Activated T-cell treated with anti-CD3 and anti-CD28 coated beads, Interleukin-2, amount 50 U/mL, for 4 hours (primary cell): ENCODE results near the gene AHDC1. TPM values are rescaled to one million over a fixed set of nuclear protein-coding genes. Genes with fewer than 3 reads are reported as not detected.
"Not testable (repeated sequence)": the region's sequence is repeated elsewhere in the genome, so short reads cannot be mapped to it uniquely, and the experiment has no call there.

Source experiments
- ATAC-seq, 2 donors: fragments of 200-7000 bp; cut with Tn5 transposase; one replicate each; pipeline ENCODE4 v1.10.0; 2021
- DNase-seq: peaks from one replicate; pipeline ENCODE4 v3.0.0-alpha.2; 2020
- H3K27me3 Mint-ChIP-seq: one replicate; pipeline ENCODE4 v1.8.0; 2021; ENCODE audit warnings: low read depth, mixed read lengths
- H3K36me3 Mint-ChIP-seq: one replicate; pipeline ENCODE4 v1.8.0; 2022; ENCODE audit warnings: mixed read lengths; ENCODE audit not compliant: insufficient read depth
- H3K4me1 Mint-ChIP-seq: one replicate; pipeline ENCODE4 v1.8.0; 2021; ENCODE audit warnings: low read depth, mixed read lengths
- H3K4me3 Mint-ChIP-seq: one replicate; pipeline ENCODE4 v1.8.0; 2021; ENCODE audit warnings: mild to moderate bottlenecking, moderate library complexity, mixed read lengths
- H3K9me3 Mint-ChIP-seq: one replicate; pipeline ENCODE4 v1.8.0; 2021; ENCODE audit warnings: mixed read lengths
- total RNA-seq, 3 donors: library from RNA; stranded (reverse); gene quantifications; one replicate each; pipeline ENCODE4 v1.2.1, GENCODE V29; 2021

Gene AHDC1
- total RNA-seq, 3 donors from 2014 or later, result 7.6 to 9.4 (median 8.6) TPM

DNA sequence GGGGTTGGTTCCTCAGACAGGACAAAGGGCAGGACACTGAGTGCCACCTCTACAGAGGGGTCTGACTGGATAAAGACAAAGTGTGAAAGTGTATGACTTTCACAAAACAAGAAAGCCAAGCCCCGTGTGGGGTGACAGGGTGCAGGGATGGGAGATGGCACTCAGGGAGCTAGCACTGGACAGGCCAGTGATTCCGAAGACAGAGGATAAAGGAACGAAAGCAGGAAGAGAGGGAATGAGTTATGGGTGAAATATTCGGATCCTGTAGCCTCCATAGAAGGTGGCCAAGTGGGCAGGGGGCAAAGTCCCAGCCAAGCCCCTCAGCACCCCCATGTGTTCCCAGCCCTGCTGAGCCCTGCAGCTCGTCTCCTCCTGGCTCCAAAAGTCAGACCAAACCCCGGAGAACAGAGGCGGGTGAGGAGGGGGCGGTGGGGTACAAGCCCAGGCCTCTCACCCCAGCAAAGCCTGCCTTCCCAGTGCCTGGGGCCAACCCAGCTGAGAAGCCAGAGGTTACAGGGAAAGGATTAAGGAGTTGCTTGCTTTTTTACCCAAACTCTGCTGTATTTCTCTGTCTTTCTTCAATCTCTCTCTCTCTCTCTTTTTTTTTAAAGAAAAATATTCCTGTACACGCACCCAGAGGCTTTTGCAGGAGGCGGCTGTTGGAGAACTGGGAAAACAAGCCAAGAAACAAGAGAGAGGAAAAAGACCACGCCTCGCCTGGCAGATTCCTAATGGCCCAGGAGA is 99.9 kb downstream of the AHDC1 start:
- Mint-ChIP-seq H3K9me3 (no peaks in the 10 kb centered on the region), H3K36me3 (no peaks in the 10 kb centered on the region), H3K27me3 (no peaks in the 10 kb centered on the region), H3K4me1 (no peaks in the 10 kb centered on the region), H3K4me3 (no peak overlapping the region)
- DNase-seq (no peak), ATAC-seq (no peak)

DNA sequence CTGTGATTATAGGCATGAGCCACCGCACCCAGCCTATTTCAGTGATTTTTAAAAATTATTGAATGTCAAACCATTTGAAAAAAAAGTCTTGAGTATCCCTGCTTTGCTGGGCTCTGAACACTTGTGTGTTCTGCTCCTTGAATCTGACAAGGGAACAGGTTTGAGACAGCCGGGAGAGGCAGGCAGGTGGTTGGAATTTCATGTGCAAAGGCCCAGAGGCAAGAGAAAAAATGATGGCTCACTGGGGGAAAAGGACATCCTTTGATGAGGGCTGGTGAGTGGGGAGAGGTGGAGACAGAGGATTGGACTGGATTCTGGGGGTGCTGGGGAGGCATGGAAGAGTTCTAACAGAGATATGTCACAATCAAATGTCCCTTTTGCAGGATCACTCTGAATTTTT is 100.9 kb downstream of the AHDC1 start:
- Mint-ChIP-seq H3K36me3 (no peaks in the 10 kb centered on the region), H3K9me3 (no peaks in the 10 kb centered on the region), H3K4me1 (no peaks in the 10 kb centered on the region), H3K4me3 (no peak overlapping the region), H3K27me3 (no peaks in the 10 kb centered on the region)
- ATAC-seq (no peak), DNase-seq (no peak)

DNA sequence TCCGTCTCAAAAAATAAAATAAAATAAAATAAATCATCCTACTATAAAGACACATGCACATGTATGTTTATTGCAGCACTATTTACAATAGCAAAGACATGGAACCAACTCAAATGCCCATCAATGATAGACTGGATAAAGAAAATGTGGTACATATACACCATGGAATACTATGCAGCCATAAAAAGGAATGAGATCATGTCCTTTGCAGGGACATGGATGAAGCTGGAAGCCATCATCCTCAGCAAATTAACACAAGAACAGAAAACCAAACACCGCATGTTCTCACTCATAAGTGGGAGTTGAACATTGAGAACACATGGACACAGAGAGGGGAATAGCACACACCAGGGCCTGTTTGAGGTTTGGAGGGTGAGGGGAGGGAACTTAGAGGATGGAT is 102.8 kb downstream of the AHDC1 start:
- not testable (repeated sequence) for H3K27me3 Mint-ChIP-seq, H3K36me3 Mint-ChIP-seq, DNase-seq, H3K4me1 Mint-ChIP-seq, H3K9me3 Mint-ChIP-seq, H3K4me3 Mint-ChIP-seq, ATAC-seq

DNA sequence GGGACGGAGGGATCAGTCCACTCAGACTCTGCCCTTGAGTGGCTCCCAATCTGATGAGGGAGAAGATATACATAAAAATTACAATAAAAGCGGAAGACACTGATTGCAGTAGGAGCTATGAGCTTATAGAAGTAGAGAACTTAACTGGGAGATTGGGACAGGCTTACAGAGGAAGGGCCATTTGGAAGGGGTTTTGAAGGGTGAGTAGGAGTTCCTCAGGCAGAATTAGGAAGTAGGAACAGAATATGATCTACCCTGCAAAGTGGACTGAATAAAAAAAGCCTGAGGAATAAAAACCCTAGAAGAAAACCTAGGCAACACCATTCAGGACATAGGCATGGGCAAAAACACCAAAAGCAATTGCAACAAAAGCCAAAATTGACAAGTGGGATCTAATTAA is 104.8 kb downstream of the AHDC1 start:
- Mint-ChIP-seq H3K36me3 (no peaks in the 10 kb centered on the region), H3K9me3 (no peaks in the 10 kb centered on the region), H3K4me1 (no peaks in the 10 kb centered on the region), H3K27me3 (no peaks in the 10 kb centered on the region), H3K4me3 (no peak overlapping the region)
- DNase-seq, result no peak
- no peak for ATAC-seq

DNA sequence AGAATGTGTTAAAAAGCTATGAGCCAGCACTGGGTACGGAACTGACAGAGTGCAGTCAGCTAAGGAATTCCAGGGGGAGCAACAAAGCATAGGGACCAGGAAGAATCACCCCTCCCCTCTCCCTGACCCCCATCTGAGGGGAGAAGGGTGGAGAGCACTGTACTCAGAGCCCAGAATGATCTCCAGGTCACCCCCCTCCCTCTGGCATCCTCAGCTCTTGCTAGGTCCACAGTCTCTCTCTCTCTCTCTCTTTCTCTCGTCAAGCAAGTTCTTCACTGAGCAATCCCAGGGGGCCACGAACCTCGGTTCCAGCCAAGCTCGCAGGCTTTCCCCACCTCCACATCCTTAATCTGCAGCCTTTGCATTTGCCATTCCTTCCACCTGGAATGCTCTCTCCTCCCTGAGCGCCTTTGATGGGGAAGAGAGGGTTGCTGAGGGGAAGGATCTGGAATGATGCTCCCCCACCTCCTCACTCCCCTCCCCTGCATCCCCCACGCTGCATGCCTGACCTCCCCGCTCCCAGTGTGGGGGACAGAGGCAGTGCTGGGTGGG is 107.3 kb downstream of the AHDC1 start:
- no peak for DNase-seq
- no peak overlapping the region for H3K4me3 Mint-ChIP-seq
- peaks cover 5% of the 10 kb centered on the region for H3K4me1 Mint-ChIP-seq
- no peaks in the 10 kb centered on the region for H3K9me3 Mint-ChIP-seq
- H3K27me3 Mint-ChIP-seq, result no peaks in the 10 kb centered on the region
- no peak for ATAC-seq
- no peaks in the 10 kb centered on the region for H3K36me3 Mint-ChIP-seq

DNA sequence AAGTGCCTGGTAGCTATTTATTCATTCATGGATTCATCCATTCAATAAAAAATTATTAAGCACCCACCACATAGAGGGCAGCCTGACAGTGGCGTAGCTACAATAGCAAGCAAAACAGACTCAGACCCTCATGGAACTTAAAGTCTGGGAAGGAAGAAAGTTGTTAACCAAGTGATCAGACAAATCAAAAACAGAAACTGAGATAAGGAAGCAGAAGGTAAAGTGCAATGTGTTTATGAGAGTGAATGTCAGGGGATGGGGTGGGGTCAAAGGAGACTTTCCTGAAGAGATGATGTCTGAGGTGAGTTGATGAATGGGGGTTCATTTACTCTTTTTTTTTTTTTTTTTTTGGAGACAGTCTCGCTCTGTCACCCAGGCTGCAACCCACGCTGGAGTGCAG is 111.1 kb downstream of the AHDC1 start:
- Mint-ChIP-seq H3K36me3 (no peaks in the 10 kb centered on the region), H3K4me1 (peaks cover 24% of the 10 kb centered on the region), H3K27me3 (no peaks in the 10 kb centered on the region), H3K9me3 (no peaks in the 10 kb centered on the region), H3K4me3 (no peak overlapping the region)
- no peak for DNase-seq
- ATAC-seq, result no peak

DNA sequence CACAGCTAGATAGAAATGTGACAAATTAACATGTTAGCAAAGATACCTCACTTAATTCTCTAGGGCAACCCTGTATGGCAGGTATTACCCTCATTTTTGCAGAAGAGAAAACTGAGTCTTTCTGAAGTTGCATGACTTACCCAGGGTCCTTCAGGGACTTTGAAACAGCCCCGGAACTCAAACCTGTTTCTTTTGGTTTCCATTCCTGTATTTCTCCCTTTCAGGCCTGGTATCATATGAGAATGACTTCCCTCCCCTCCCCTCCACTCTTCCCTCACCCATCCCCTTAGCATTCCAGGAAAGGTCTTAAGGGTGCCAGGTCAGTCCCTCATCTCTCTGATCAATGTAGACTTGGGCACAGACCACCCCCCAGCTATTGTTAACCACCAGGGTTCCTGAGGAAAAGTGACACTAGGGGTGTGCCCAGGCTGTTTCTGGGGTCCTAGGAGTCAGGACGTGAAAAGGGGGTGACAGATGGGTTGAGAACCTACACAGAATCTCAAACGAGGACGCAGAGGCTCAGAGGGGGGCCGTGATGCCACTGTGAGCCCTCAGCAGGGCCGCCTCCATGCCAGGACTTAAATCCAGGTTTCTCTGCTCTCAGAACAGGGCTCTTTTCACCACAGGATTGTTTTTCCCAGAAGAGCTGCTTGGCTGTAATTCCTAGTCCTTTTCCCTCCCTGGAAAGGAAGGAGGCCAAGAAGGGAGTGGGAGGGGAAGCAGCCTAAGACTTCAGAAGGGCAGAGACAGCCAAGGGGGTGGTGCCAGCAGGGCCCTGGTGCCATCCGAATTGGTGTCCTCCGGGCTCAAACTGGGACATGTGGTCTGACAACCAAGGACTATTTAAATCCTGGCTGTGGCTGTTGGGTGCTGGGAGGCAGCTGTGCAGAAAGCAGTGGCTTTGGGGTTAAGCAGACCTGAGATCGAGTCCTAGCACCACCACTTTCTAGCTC is 111.9 kb downstream of the AHDC1 start:
- Mint-ChIP-seq H3K4me3 (no peak overlapping the region), H3K27me3 (no peaks in the 10 kb centered on the region), H3K4me1 (peaks cover 24% of the 10 kb centered on the region), H3K9me3 (no peaks in the 10 kb centered on the region), H3K36me3 (no peaks in the 10 kb centered on the region)
- ATAC-seq, result no peak
- DNase-seq, result no peak

DNA sequence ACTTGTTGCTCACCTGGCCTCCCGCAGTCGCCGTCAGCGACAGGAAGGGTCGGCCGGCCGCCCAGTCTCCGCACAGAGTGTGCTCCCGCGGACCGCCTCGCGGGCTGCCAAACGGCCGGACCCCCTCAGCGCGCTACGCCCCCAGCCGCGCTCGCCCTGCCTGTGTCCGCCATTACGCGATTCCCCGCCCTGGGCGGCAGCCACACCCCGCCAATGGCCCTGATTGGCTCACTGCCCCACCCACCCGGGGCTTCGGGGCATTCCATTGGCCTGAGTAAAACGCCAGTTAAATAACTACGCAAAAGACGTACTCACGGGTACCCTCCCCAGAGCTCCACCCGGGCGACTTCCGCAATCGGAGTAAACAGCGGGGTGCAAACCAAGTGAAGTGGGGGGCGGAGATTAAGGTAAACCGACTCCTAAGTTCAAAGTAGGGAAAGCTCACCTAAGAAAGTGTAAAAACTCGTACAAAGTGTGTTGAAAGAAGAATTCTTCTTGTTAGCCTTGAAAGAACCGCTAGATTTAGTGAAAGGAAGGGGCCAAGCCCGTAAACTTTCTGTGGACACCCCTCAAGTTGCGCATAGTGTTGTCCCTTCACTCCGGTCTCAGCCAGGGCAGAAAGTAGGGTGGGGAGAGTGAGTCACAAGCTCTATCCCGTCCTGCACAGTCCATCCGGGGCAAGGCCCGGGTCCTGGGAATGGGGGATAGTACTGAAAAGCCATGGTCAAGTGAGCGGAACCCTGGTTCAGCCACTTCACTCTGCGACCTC is 113.8 kb downstream of the AHDC1 start, which contains the start of gene WASF2:
WASF2 (minus strand) TSS at position 195 of the 769 bp plus-strand sequence. CDS start 61,277 bp downstream, outside the sequence.
- DNase-seq, result peak; percentile 95
- Mint-ChIP-seq H3K27me3 (no peaks in the 10 kb centered on the region), H3K9me3 (no peaks in the 10 kb centered on the region), H3K4me1 (peaks cover 35% of the 10 kb centered on the region), H3K36me3 (peaks cover under 1% of the 10 kb centered on the region), H3K4me3 (peak within 1 kb of the TSS; percentile 96)
- peak; percentile 91 to 92 for ATAC-seq

DNA sequence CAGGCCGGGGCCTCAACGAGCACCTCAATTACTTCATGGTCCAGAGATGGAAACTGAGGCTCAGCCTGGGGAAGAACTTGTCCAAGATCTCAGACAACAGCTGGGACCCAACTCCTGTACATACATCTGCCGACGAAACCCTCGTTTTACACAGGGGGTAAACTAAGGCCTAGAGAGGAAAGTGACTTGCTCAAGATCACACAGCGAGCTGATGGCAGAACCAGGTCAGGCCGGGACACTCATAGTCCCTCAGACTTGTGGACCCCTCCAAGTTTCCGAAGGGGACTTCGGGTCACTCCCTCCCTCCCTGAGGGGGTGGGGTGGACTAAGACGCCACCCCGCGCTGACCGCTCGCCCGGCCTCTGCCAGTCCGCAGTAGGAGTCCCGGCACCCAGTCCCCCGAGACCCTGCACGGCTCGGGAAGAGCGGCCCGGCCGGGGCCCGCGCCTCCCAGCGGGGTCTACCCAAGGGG is 114.4 kb downstream of the AHDC1 start:
- ATAC-seq (peak; percentile 24 to 38), DNase-seq (peak; percentile 5)
- H3K27me3 Mint-ChIP-seq, result no peaks in the 10 kb centered on the region
- peak overlapping the region; percentile 96 for H3K4me3 Mint-ChIP-seq
- H3K36me3 Mint-ChIP-seq, result peaks cover 2% of the 10 kb centered on the region
- H3K9me3 Mint-ChIP-seq, result no peaks in the 10 kb centered on the region
- H3K4me1 Mint-ChIP-seq, result peaks cover 38% of the 10 kb centered on the region

DNA sequence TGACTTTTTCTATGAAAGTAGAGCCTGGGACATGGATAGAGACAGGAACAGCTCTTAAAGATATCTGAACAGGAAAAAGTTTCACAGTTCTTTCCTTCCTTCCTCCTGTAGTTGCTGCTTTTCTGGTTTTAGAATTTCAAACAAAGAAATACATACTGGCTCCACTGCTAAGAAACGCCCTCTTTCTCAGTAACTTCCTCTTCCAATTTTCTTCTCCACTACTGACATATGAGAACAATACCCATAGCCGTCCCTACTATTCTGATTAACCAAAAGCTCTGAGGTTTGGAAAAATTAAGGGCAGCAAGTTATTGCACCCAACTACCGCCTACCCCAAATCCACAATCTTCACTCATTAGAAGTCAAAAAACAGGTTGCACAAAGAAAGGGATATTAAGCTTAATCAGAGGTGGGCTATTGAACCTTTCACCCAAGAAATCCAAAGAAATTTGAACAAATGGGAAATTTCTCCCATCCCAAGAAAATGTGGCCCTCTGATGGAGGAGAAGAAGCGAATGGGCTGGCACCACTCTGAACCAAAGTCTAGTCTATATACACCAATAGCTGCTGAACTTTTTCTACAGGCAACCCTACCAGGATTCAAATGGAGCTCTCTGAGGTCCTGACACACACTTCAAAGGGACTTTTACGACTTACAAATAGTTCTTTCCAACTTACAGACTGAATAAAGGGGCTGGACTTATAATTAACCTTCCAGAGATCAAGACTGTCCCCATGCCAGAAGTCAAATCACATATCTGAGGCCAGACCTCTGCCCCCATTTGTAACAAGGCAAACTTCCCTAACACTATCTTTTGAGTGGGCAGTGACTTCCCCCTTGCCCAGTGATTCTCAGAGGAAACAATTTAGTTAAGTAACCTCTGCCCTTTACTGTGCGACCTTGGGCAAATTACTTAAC is 115.7 kb downstream of the AHDC1 start:
- peaks cover 8% of the 10 kb centered on the region for H3K36me3 Mint-ChIP-seq
- H3K4me1 Mint-ChIP-seq, result peaks cover 47% of the 10 kb centered on the region
- peak overlapping the region; percentile 96 for H3K4me3 Mint-ChIP-seq
- no peaks in the 10 kb centered on the region for H3K27me3 Mint-ChIP-seq
- ATAC-seq (no peak), DNase-seq (no peak)
- H3K9me3 Mint-ChIP-seq, result no peaks in the 10 kb centered on the region

DNA sequence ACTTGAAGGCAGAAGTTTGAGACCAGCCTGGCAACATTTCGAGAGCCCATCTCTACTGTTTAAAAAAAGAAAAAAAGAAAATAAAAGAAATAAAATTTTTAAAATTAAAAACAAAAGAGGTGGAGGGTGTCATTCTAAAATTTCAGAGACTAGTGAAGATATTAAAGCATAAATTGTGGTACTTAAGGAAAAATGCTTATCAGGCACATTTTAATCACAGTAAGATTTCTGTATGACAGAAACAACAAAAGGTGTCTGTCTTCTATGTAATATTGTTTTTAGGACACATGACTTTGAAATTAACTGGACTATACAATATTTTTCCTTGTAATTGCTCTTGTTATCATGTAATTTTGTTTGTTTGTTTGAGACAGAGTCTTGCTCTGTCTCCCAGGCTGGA is 118.6 kb downstream of the AHDC1 start:
- Mint-ChIP-seq H3K36me3 (peaks cover 8% of the 10 kb centered on the region), H3K27me3 (no peaks in the 10 kb centered on the region), H3K9me3 (no peaks in the 10 kb centered on the region), H3K4me3 (no peak overlapping the region), H3K4me1 (peaks cover 59% of the 10 kb centered on the region)
- ATAC-seq, result no peak
- DNase-seq, result no peak
